Heart right ventricle (tissue), 16 donors: Measurements from ENCODE around the gene TAF11L13. TPM values are rescaled to one million over a fixed set of nuclear protein-coding genes. Genes with fewer than 3 reads are reported as not detected.

ENCODE experiments used
- ATAC-seq, 8 donors: fragments of 200-7000 bp; cut with Tn5 transposase; one replicate each; pipeline ENCODE4 v1.9.1; 2020; ENCODE audit warnings: mild to moderate bottlenecking in 8 of 8, moderate library complexity in 8 of 8, moderate number of reproducible peaks in 1 of 8
- DNase-seq, 2 donors: peaks; one replicate each; pipeline ENCODE4 v3.0.0-alpha.2; 2020
- H3K27ac ChIP-seq, 10 donors: fragments of 200-600 bp; sonication (generic) in 2 of 10; one replicate each; pipeline versions ENCODE4 v1.5.0 to v1.8.0; 2020 to 2022; ENCODE audit warnings: mild to moderate bottlenecking in 3 of 10
- H3K27me3 ChIP-seq, 7 donors: fragments of 200-600 bp; one replicate each; pipeline ENCODE4 v1.8.0; 2021 to 2022; ENCODE audit warnings: mild to moderate bottlenecking in 2 of 7
- H3K36me3 ChIP-seq, 9 donors: fragments of 200-600 bp; sonication (generic) in 1 of 9; one replicate each; pipeline versions ENCODE4 v1.5.0 to v1.8.0; 2020 to 2022; ENCODE audit warnings: mild to moderate bottlenecking in 2 of 9
- H3K4me1 ChIP-seq, 9 donors: fragments of 200-600 bp; sonication (generic) in 1 of 9; one replicate each; pipeline versions ENCODE4 v1.5.0 to v1.8.0; 2020 to 2022; ENCODE audit warnings: mild to moderate bottlenecking in 4 of 9
- H3K4me3 ChIP-seq, 10 donors: fragments of 200-600 bp; sonication (generic) in 2 of 10; one replicate each; pipeline versions ENCODE4 v1.5.0 to v1.8.0; 2020 to 2022; ENCODE audit warnings: mild to moderate bottlenecking in 7 of 10, moderate library complexity in 2 of 10
- H3K9me3 ChIP-seq, 11 donors: fragments of 200-600 bp in 10 of 11; sonication (generic) in 2 of 11; one replicate each; pipeline versions ENCODE4 v1.5.0 to v1.8.0; 2013 to 2022; ENCODE audit warnings: mild to moderate bottlenecking in 2 of 11, control low read depth in 1 of 11, moderate library complexity in 1 of 11
- WGBS, 2 donors: extraction: QIAGEN DNeasy Blood & Tissue Kit; methylation state at CpG; one replicate each; pipeline ENCODE4 v1.1.7; 2013; ENCODE audit warnings: inconsistent platforms in 1 of 2; 5-methylcytosine and 5-hydroxymethylcytosine counted together
- intact Hi-C, 10 donors: fragments of 100-400 bp; cut with DNase I; formaldehyde crosslinking; loops; one replicate each; pipeline versions ENCODE4 v1.11.1 to v1.14.2; 2022
- polyA plus RNA-seq, 2 donors: library from polyadenylated mRNA; stranded (reverse); fragments of 200-250 nt; gene quantifications; one replicate each; pipeline ENCODE4 v1.2.3, GENCODE V29; 2013
- total RNA-seq, 10 donors: library from RNA; stranded (reverse); fragmentation: NEBNext Ultra II Directional in 3 of 10; extraction: Animal tissue kit (Norgen Biotek cat#: 25700) in 3 of 10; gene quantifications; one replicate each; pipeline versions ENCODE4 v1.2.1 to v1.2.4, GENCODE V29; 2021 to 2023
- TF ChIP-seq, protein P1 (sequence below), 9 donors: fragments of 200-600 bp; sonication (generic) in 2 of 9; IDR thresholded peaks; one replicate each; pipeline versions ENCODE4 v1.5.0 to v1.8.0; 2021 to 2022; ENCODE audit warnings: antibody characterized with exemption in 9 of 9, mild to moderate bottlenecking in 5 of 9, moderate library complexity in 1 of 9
- donor health status: Arrhythmogenic right ventricular cardiomyopathy.
- donor health status: ischemic (EF 13 %, LVEDD 7.1; RV severe dilation, severe dysfunction).
- donor health status: healthy with polysubstance abuse.
- donor health status: DM: no; HTN: yes; CAD: no.
- donor health status: DM: no; HTN: no; CAD: no.
- donor health status: ischemic (EF 25% LVEDD 6.9; RV normal size, moderate dysfunction).
- donor health status: ischemic (EF 25% LVEDD 5.7; RV mildly dilated, moderate dysfunction).
- donor health status: healthy.
- donor health status: DM: yes; HTN: yes; CAD: no.
- donor health status: Ischemic cardiomyopathy.
- donor health status: ischemic (EF 35%, LVEDD 5.7; RV mildly dilated, moderate dysfunction).
- donor health status: nonischemic (EF 11% LVEDD 7.7; RV severe dilation, severe dysfunction).
- donor health status: DM: yes; HTN: yes; CAD: no.
- donor health status: PGD.
- donor health status: ischemic (EF 29% LVEDD 5.4; RV normal size, mild dysfunction).
- donor health status: nonischemic (EF 23%, LVEDD 6.1; RV moderate dilation, normal function).

The TAF11L13 gene
- total and polyA plus RNA-seq, 12 donors = not detected

DNA sequence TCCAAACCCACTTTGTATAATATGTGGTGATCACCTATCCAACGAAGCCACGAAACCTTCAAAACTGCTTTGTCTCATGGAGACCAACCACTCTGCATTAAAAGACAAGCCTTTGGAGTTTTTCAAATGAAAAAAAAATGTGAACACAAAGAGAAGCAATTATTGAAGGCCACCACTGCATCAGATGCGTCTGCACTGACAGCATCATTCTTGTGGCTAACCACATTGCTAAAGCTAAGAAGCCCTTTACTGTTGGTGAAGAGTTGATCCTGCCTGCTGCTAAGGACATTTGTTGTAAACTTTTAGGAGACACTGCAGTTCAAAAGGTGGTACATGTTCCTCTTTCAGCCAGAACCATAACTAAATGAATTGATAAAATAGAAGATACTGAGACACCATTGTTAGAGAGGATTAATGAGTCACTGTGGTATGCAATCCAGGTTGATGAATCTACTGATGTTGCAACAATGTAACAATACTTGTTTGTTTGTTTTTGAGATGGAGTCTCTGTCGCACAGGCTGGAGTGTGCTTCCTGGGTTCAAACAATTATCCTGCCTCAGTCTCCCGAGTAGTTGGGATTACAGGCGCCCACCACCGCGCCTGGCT lies 47.8 kb downstream of the TAF11L13 start:
- TF ChIP-seq, protein P1, sequence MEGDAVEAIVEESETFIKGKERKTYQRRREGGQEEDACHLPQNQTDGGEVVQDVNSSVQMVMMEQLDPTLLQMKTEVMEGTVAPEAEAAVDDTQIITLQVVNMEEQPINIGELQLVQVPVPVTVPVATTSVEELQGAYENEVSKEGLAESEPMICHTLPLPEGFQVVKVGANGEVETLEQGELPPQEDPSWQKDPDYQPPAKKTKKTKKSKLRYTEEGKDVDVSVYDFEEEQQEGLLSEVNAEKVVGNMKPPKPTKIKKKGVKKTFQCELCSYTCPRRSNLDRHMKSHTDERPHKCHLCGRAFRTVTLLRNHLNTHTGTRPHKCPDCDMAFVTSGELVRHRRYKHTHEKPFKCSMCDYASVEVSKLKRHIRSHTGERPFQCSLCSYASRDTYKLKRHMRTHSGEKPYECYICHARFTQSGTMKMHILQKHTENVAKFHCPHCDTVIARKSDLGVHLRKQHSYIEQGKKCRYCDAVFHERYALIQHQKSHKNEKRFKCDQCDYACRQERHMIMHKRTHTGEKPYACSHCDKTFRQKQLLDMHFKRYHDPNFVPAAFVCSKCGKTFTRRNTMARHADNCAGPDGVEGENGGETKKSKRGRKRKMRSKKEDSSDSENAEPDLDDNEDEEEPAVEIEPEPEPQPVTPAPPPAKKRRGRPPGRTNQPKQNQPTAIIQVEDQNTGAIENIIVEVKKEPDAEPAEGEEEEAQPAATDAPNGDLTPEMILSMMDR (IDR thresholded peaks at IDR 0.05) = no peak
- ATAC-seq (no peak), DNase-seq (no peak)
- WGBS, 2 donors = 89 to 91% methylated on average over 8 of the region's 8 CpGs
- Histone ChIP-seq H3K4me3 (no peak overlapping the region), H3K27ac (no peak overlapping the region), H3K36me3 (no peaks in the 10 kb centered on the region), H3K9me3 (no peaks in the 10 kb centered on the region), H3K4me1 (no peaks in the 10 kb centered on the region), H3K27me3 (no peaks in the 10 kb centered on the region)
- intact Hi-C loops = no loop called here

DNA sequence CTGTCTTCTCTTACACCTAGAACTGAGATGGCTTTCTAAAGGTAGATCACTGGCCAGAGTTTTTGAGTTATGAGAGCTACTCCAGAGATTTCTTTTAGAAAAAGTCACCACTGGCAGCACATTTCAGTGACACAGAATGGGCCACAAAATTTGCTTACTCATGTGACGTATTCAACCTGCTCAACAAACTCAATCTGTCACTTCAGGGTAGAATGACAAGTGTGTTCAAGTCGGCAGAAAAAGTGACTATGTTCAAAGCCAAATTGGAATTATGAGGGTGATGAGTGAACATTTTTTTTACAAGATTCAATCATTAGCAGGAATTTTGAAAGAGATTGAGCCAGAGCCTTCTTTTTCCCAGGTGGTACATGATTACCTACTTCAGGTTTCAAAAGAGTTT lies 48.8 kb downstream of the TAF11L13 start:
- no peaks in the 10 kb centered on the region for H3K27me3 ChIP-seq
- H3K27ac ChIP-seq = no peak overlapping the region
- H3K9me3 ChIP-seq = no peaks in the 10 kb centered on the region
- H3K4me1 ChIP-seq = no peaks in the 10 kb centered on the region
- DNase-seq (no peak), ATAC-seq (no peak)
- TF ChIP-seq, protein P1 (IDR thresholded peaks at IDR 0.05) = no peak
- intact Hi-C loops = no loop called here
- H3K4me3 ChIP-seq = no peak overlapping the region
- H3K36me3 ChIP-seq = no peaks in the 10 kb centered on the region
- 64 to 74% methylated on average over 2 of the region's 2 CpGs for WGBS, 2 donors

Other genes starting within 250 kb of the TAF11L13 start
- gene TAF11L2, start 133.9 kb upstream of the TAF11L13 start, total RNA-seq = not detected
- gene TAF11L2, start 133.9 kb upstream of the TAF11L13 start, polyA plus RNA-seq = not detected
- gene TAF11L3, start 113.7 kb upstream of the TAF11L13 start, total RNA-seq = not detected
- gene TAF11L3, start 113.7 kb upstream of the TAF11L13 start, polyA plus RNA-seq = not detected
- gene TAF11L4, start 110.3 kb upstream of the TAF11L13 start, total RNA-seq = not detected
- gene TAF11L4, start 110.3 kb upstream of the TAF11L13 start, polyA plus RNA-seq = not detected
- gene TAF11L5, start 106.9 kb upstream of the TAF11L13 start, total RNA-seq = not detected
- not detected for gene TAF11L5, start 106.9 kb upstream of the TAF11L13 start, polyA plus RNA-seq
- gene TAF11L6, start 103.4 kb upstream of the TAF11L13 start, total RNA-seq = not detected
- not detected for gene TAF11L6, start 103.4 kb upstream of the TAF11L13 start, polyA plus RNA-seq
- not detected for gene TAF11L7, start 46.3 kb upstream of the TAF11L13 start, total RNA-seq
- not detected for gene TAF11L7, start 46.3 kb upstream of the TAF11L13 start, polyA plus RNA-seq
- not detected for gene TAF11L8, start 41.1 kb upstream of the TAF11L13 start, total RNA-seq
- gene TAF11L8, start 41.1 kb upstream of the TAF11L13 start, polyA plus RNA-seq = not detected
- gene TAF11L9, start 37.7 kb upstream of the TAF11L13 start, total RNA-seq = not detected
- not detected for gene TAF11L9, start 37.7 kb upstream of the TAF11L13 start, polyA plus RNA-seq
- not detected for gene TAF11L10, start 34.3 kb upstream of the TAF11L13 start, total RNA-seq
- gene TAF11L10, start 34.3 kb upstream of the TAF11L13 start, polyA plus RNA-seq = not detected
- gene TAF11L11, start 27.9 kb upstream of the TAF11L13 start, total RNA-seq = not detected
- gene TAF11L11, start 27.9 kb upstream of the TAF11L13 start, polyA plus RNA-seq = not detected
- gene TAF11L12, start 21.7 kb upstream of the TAF11L13 start, total RNA-seq = not detected
- not detected for gene TAF11L12, start 21.7 kb upstream of the TAF11L13 start, polyA plus RNA-seq
- not detected for gene TAF11L14, start 2.4 kb downstream of the TAF11L13 start, total RNA-seq
- not detected for gene TAF11L14, start 2.4 kb downstream of the TAF11L13 start, polyA plus RNA-seq